Measurements from ENCODE around the gene NAPA. TPM values are rescaled to one million over a fixed set of nuclear protein-coding genes. Genes with fewer than 3 reads are reported as not detected.

NAPA gene
- polyA plus RNA-seq, 3 donors: 77.5 to 135 (median 111) TPM

GRCh38 chr19:47443331-47443730 is 71.5 kb downstream of the NAPA start:
- peaks cover 31 to 59% of the 10 kb centered on the region in 2 donors for H3K27me3 ChIP-seq (ENCODE audit: control insufficient read depth in 2 of 2, insufficient read depth in 2 of 2, low read length in 2 of 2)
- H3K9ac ChIP-seq (ENCODE audit: insufficient read depth, low read length, poor library complexity, severe bottlenecking): no peak overlapping the region
- Mint-ChIP-seq H3K27ac (peak overlapping the region in 1 of 7 donors; percentile 47), H3K9me3 (peaks cover 12 to 27% (median 20%) of the 10 kb centered on the region in 7 donors), H3K4me3 (peak overlapping the region in 1 of 2 donors; percentile 43), H3K27me3 (ENCODE audit: low read depth in 3 of 3) (peaks cover 62 to 76% (median 62%) of the 10 kb centered on the region in 3 donors), H3K4me1 (peaks cover 19% of the 10 kb centered on the region), H3K36me3 (peaks cover 6 to 12% of the 10 kb centered on the region in 2 donors)
- no peak for TF ChIP-seq CTCF (IDR thresholded peaks at IDR 0.05)
- peaks cover 10 to 24% of the 10 kb centered on the region in 2 donors for H3K9me3 ChIP-seq (replicated peaks in 1 of 2; ENCODE audit: control insufficient read depth in 1 of 2, insufficient read depth in 1 of 2, low read length in 2 of 2)
- no peak for DNase-seq
- H3K36me3 ChIP-seq (replicated peaks in 1 of 2; ENCODE audit: control insufficient read depth in 1 of 2, insufficient read depth in 2 of 2, low read length in 2 of 2): no peaks in the 10 kb centered on the region
- H3K79me2 ChIP-seq (ENCODE audit: insufficient read depth, low read length): no peaks in the 10 kb centered on the region
- H3K4me3 ChIP-seq (replicated peaks in 1 of 3; ENCODE audit: low read depth in 2 of 3, low read length in 3 of 3): no peak overlapping the region
- intact Hi-C loops (cut with micrococcal nuclease): no loop called here
- H3K4me2 ChIP-seq (replicated peaks; ENCODE audit: extremely low read depth, low read length, poor library complexity, severe bottlenecking): no peak overlapping the region
- H3K27ac ChIP-seq (ENCODE audit: low read depth in 1 of 2, low read length in 2 of 2): no peak overlapping the region
- no peak overlapping the region for H2AFZ ChIP-seq (ENCODE audit: insufficient read depth, low read depth, low read length, poor library complexity, severe bottlenecking)
- no peaks in the 10 kb centered on the region for H4K20me1 ChIP-seq (ENCODE audit: insufficient read depth, low read length)
- H3K4me1 ChIP-seq (ENCODE audit: control insufficient read depth in 1 of 2, insufficient read depth in 2 of 2, low read length in 2 of 2): peaks cover 15 to 25% of the 10 kb centered on the region in 2 donors
- WGBS (ENCODE audit: insufficient coverage): 64% methylated on average over 12 of the region's 12 CpGs

DNA sequence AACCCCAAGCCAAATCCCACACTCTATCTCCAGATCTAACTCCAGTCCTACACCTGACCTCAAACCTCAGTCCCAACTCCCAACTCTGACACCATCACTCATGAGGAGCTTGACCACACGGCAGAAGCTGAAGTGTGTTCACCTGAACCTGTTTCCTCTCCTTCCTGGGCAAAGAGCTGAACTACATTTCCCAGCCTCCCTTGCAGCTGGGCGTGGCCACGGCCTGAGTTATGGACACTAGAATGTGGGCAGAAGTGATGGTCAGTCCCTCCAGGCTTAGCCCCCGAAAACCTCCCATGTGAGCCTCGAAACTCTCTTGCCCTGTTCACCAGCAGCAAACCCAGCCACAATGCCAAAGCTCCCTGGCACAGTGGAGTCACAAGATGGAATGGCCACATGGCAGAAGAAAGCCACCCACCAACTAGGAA is 76.1 kb downstream of the NAPA start:
- peaks cover 4 to 17% of the 10 kb centered on the region in 2 donors for H3K27me3 ChIP-seq (ENCODE audit: control insufficient read depth in 2 of 2, insufficient read depth in 2 of 2, low read length in 2 of 2)
- no peaks in the 10 kb centered on the region for H3K36me3 Mint-ChIP-seq
- intact Hi-C loops (cut with micrococcal nuclease): loop anchor here (5.0 to 10.0 kb wide), 2 partner anchors 76 to 78 kb away; partner anchors contain the start of gene NAPA (in 2 of the 2)
- no peaks in the 10 kb centered on the region for H3K36me3 ChIP-seq (replicated peaks in 1 of 2; ENCODE audit: control insufficient read depth in 1 of 2, insufficient read depth in 2 of 2, low read length in 2 of 2)
- peaks cover 2% of the 10 kb centered on the region for H3K4me1 Mint-ChIP-seq
- no peak for DNase-seq
- no peak overlapping the region for H2AFZ ChIP-seq (ENCODE audit: insufficient read depth, low read depth, low read length, poor library complexity, severe bottlenecking)
- 48% methylated on average over 3 of the region's 5 CpGs for WGBS (ENCODE audit: insufficient coverage)
- no peak overlapping the region for H3K9ac ChIP-seq (ENCODE audit: insufficient read depth, low read length, poor library complexity, severe bottlenecking)
- H3K9me3 Mint-ChIP-seq: peaks cover 0 to 4% (median 0%) of the 10 kb centered on the region in 7 donors
- H3K27ac ChIP-seq (ENCODE audit: low read depth in 1 of 2, low read length in 2 of 2): no peak overlapping the region
- no peaks in the 10 kb centered on the region for H3K9me3 ChIP-seq (replicated peaks in 1 of 2; ENCODE audit: control insufficient read depth in 1 of 2, insufficient read depth in 1 of 2, low read length in 2 of 2)
- no peak overlapping the region for H3K4me3 ChIP-seq (replicated peaks in 1 of 3; ENCODE audit: low read depth in 2 of 3, low read length in 3 of 3)
- no peaks in the 10 kb centered on the region for H3K4me1 ChIP-seq (ENCODE audit: control insufficient read depth in 1 of 2, insufficient read depth in 2 of 2, low read length in 2 of 2)
- no peak overlapping the region for H3K4me3 Mint-ChIP-seq
- no peaks in the 10 kb centered on the region for H4K20me1 ChIP-seq (ENCODE audit: insufficient read depth, low read length)
- peak overlapping the region in 1 of 7 donors; percentile 62 for H3K27ac Mint-ChIP-seq
- no peak overlapping the region for H3K4me2 ChIP-seq (replicated peaks; ENCODE audit: extremely low read depth, low read length, poor library complexity, severe bottlenecking)
- H3K27me3 Mint-ChIP-seq (ENCODE audit: low read depth in 3 of 3): peaks cover 25 to 53% (median 29%) of the 10 kb centered on the region in 3 donors
- no peak for TF ChIP-seq CTCF (IDR thresholded peaks at IDR 0.05)
- no peaks in the 10 kb centered on the region for H3K79me2 ChIP-seq (ENCODE audit: insufficient read depth, low read length)

Other genes starting within 250 kb of the NAPA start
- gene INAFM1, start 240.2 kb downstream of the NAPA start, polyA plus RNA-seq: 1 to 10 TPM; 6.2 to 7.3 (median 6.5) TPM
- 1,000 to 10,000 TPM in 1 of 3 donors, 100 to 1,000 TPM in 2; 143 to 1,132 (median 320) TPM for gene C5AR1, start 205.2 kb downstream of the NAPA start, polyA plus RNA-seq
- 10 to 100 TPM in 1 of 3 donors, 1 to 10 TPM in 2; 2.4 to 46.9 (median 4.3) TPM for gene C5AR2, start 182.9 kb downstream of the NAPA start, polyA plus RNA-seq
- 10 to 100 TPM in 1 of 3 donors, 1 to 10 TPM in 2; 3.4 to 34.4 (median 3.8) TPM for gene DHX34, start 165.7 kb downstream of the NAPA start, polyA plus RNA-seq
- not detected for gene MEIS3, start 95.5 kb downstream of the NAPA start, polyA plus RNA-seq
- gene SLC8A2, start 43.2 kb downstream of the NAPA start, polyA plus RNA-seq: not detected
- gene KPTN, start 30.8 kb downstream of the NAPA start, polyA plus RNA-seq: 1 to 10 TPM; 9.5 to 9.7 (median 9.5) TPM
- gene ZNF541, start 58.1 kb upstream of the NAPA start, polyA plus RNA-seq: not detected
- gene BICRA, start 94.1 kb upstream of the NAPA start, polyA plus RNA-seq: 1 to 10 TPM in 1 of 3 donors, under 1 TPM in 1, not detected in 1; 0.08 to 4.6 TPM
- gene EHD2, start 198.4 kb upstream of the NAPA start, polyA plus RNA-seq: not detected
- gene NOP53, start 230.5 kb upstream of the NAPA start, polyA plus RNA-seq: 100 to 1,000 TPM in 1 of 3 donors, 10 to 100 TPM in 2; 47.5 to 193 (median 70.4) TPM

Measured in CD14-positive monocyte (primary cell).